HG03521 (cell line): ENCODE results near the gene KRI1.

ENCODE experiments used
- ATAC-seq: cut with Tn5 transposase; IDR thresholded peaks from one replicate; pipeline ENCODE4 v1.9.1; 2021; ENCODE audit warnings: mild to moderate bottlenecking, moderate library complexity; ENCODE audit not compliant: unreplicated experiment

The KRI1 gene

GRCh38 chr19:10519421-10519820, 46.4 kb downstream of the KRI1 start:
- ATAC-seq, result no peak

- ATAC-seq, result no peak
Observed at GRCh38 chr19:10518444-10519361, 47.1 kb downstream of the KRI1 start.

- ATAC-seq, result no peak
Observed at GRCh38 chr19:10517760-10518443, 47.9 kb downstream of the KRI1 start.

GRCh38 chr19:10517361-10517759, 48.5 kb downstream of the KRI1 start, which contains the start of gene S1PR5:
TSS of gene S1PR5 (minus strand) at chr19:10517447. CDS start at chr19:10515011, 2,436 bp downstream.
- no peak for ATAC-seq

- ATAC-seq, result no peak
Observed at GRCh38 chr19:10516671-10517286, 49.0 kb downstream of the KRI1 start.

- no peak for ATAC-seq
Observed at GRCh38 chr19:10516064-10516385, 49.8 kb downstream of the KRI1 start.

GRCh38 chr19:10514211-10515145, 51.3 kb downstream of the KRI1 start:
- ATAC-seq, result no peak

- no peak for ATAC-seq
Observed at GRCh38 chr19:10513223-10513622, 52.6 kb downstream of the KRI1 start.

- no peak for ATAC-seq
Observed at GRCh38 chr19:10510301-10510802, 55.5 kb downstream of the KRI1 start.

GRCh38 chr19:10508707-10509106, 57.1 kb downstream of the KRI1 start:
- ATAC-seq, result no peak

GRCh38 chr19:10508036-10508435, 57.8 kb downstream of the KRI1 start:
- no peak for ATAC-seq

GRCh38 chr19:10505583-10506229, 60.1 kb downstream of the KRI1 start:
- no peak for ATAC-seq
